GM20431 (cell line): Measurements from ENCODE around the gene COASY.

Experiments used
- in situ Hi-C: fragments of 300-500 bp; cut with MseI, MboI; formaldehyde crosslinking; loops from one replicate; pipeline ENCODE4 v1.15.0; 2020; ENCODE audit warnings: low sequenced_read_pairs; ENCODE audit not compliant: unreplicated experiment

The COASY gene

GRCh38 chr17:42561897-42562387 lies at the start of gene COASY:
Gene COASY, plus strand, starts transcription at chr17:42562148. Its CDS starts 475 bp downstream, at chr17:42562623.
- in situ Hi-C loops = no loop called here

GRCh38 chr17:42512246-42512645 lies 49.7 kb upstream of the COASY start:
- in situ Hi-C loops = no loop called here

GRCh38 chr17:42512733-42513251 lies 49.2 kb upstream of the COASY start:
- in situ Hi-C loops = no loop called here

- in situ Hi-C loops = no loop called here
Observed at GRCh38 chr17:42513686-42514085, 48.3 kb upstream of the COASY start.

GRCh38 chr17:42514279-42514678 lies 47.7 kb upstream of the COASY start:
- in situ Hi-C loops = no loop called here

- in situ Hi-C loops = no loop called here
Observed at GRCh38 chr17:42514867-42515266, 47.1 kb upstream of the COASY start.

- in situ Hi-C loops = no loop called here
Observed at GRCh38 chr17:42517516-42517915, 44.4 kb upstream of the COASY start.

- in situ Hi-C loops = no loop called here
Observed at GRCh38 chr17:42518046-42518754, 43.7 kb upstream of the COASY start.

- in situ Hi-C loops = no loop called here
Observed at GRCh38 chr17:42518755-42519545, 43.0 kb upstream of the COASY start.

GRCh38 chr17:42519546-42520491 lies 42.1 kb upstream of the COASY start:
- in situ Hi-C loops = loop anchor here (10.0 kb wide), 2 partner anchors 95 to 195 kb away; partner anchors contain the start of gene CAVIN1

- in situ Hi-C loops = loop anchor here (10.0 kb wide), 2 partner anchors 96 to 196 kb away; partner anchors contain the start of gene CAVIN1
Observed at GRCh38 chr17:42520540-42520951, 41.4 kb upstream of the COASY start.

- in situ Hi-C loops = loop anchor here (10.0 kb wide), 2 partner anchors 96 to 196 kb away; partner anchors contain the start of gene CAVIN1
Observed at GRCh38 chr17:42521036-42521435, 40.9 kb upstream of the COASY start.

GRCh38 chr17:42521666-42522262 lies 40.2 kb upstream of the COASY start:
- in situ Hi-C loops = loop anchor here (10.0 kb wide), 2 partner anchors 97 to 197 kb away; partner anchors contain the start of gene CAVIN1

GRCh38 chr17:42522263-42522790 lies 39.6 kb upstream of the COASY start:
- in situ Hi-C loops = loop anchor here (10.0 kb wide), 2 partner anchors 98 to 198 kb away; partner anchors contain the start of gene CAVIN1

GRCh38 chr17:42522798-42523278 lies 39.1 kb upstream of the COASY start:
- in situ Hi-C loops = loop anchor here (10.0 kb wide), 2 partner anchors 98 to 198 kb away; partner anchors contain the start of gene CAVIN1

GRCh38 chr17:42525221-42525620 lies 36.7 kb upstream of the COASY start:
- in situ Hi-C loops = loop anchor here (10.0 kb wide), 2 partner anchors 100 to 200 kb away; partner anchors contain the start of gene CAVIN1

GRCh38 chr17:42526031-42526444 lies 35.9 kb upstream of the COASY start:
- in situ Hi-C loops = loop anchor here (10.0 kb wide), 2 partner anchors 101 to 201 kb away; partner anchors contain the start of gene CAVIN1

- in situ Hi-C loops = loop anchor here (10.0 kb wide), 2 partner anchors 103 to 203 kb away; partner anchors contain the start of gene CAVIN1
Observed at GRCh38 chr17:42527932-42528331, 34.0 kb upstream of the COASY start.
